Aorta (tissue), 5 donors: ENCODE results near the gene MMP21. TPM values are rescaled to one million over a fixed set of nuclear protein-coding genes. Genes with fewer than 3 reads are reported as not detected.

Experiments
- ATAC-seq: fragments of 200-7000 bp; cut with Tn5 transposase; one replicate; pipeline ENCODE4 v1.9.1; 2022; ENCODE audit warnings: moderate library complexity; ENCODE audit not compliant: low FRiP score
- DNase-seq, 2 donors: peaks; one replicate each; pipeline ENCODE4 v3.0.0-alpha.2; 2020
- H3K27ac ChIP-seq, 2 donors: one replicate each; pipeline ENCODE4 v1.5.1; 2013; ENCODE audit warnings: low read length in 2 of 2, mild to moderate bottlenecking in 2 of 2, moderate library complexity in 2 of 2, control low read depth in 1 of 2, inconsistent platforms in 1 of 2, low read depth in 1 of 2
- H3K27me3 ChIP-seq, 2 donors: one replicate each; pipeline ENCODE4 v1.6.1; 2013; ENCODE audit warnings: control low read depth in 1 of 2, low read length in 1 of 2, mild to moderate bottlenecking in 1 of 2, moderate library complexity in 1 of 2; ENCODE audit not compliant: insufficient read depth in 2 of 2, control insufficient read depth in 1 of 2
- H3K36me3 ChIP-seq, 2 donors: one replicate each; pipeline ENCODE4 v1.6.1; 2013; ENCODE audit warnings: control low read depth in 1 of 2, low read length in 1 of 2, mild to moderate bottlenecking in 1 of 2; ENCODE audit not compliant: insufficient read depth in 2 of 2, control insufficient read depth in 1 of 2
- H3K4me1 ChIP-seq, 2 donors: one replicate each; pipeline ENCODE4 v1.6.1; 2013; ENCODE audit warnings: low read length in 2 of 2, control low read depth in 1 of 2, mild to moderate bottlenecking in 1 of 2, moderate library complexity in 1 of 2; ENCODE audit not compliant: insufficient read depth in 2 of 2, control insufficient read depth in 1 of 2
- H3K4me3 ChIP-seq, 2 donors: one replicate each; pipeline ENCODE4 v1.5.1; 2013; ENCODE audit warnings: low read length in 2 of 2, control low read depth in 1 of 2, mild to moderate bottlenecking in 1 of 2
- H3K9me3 ChIP-seq: one replicate; pipeline ENCODE4 v1.6.1; 2013; ENCODE audit warnings: mild to moderate bottlenecking, low read length; ENCODE audit not compliant: control insufficient read depth
- WGBS, 2 donors: extraction: QIAGEN DNeasy Blood & Tissue Kit; methylation state at CpG; one replicate each; pipeline ENCODE4 v1.1.7; 2013; 5-methylcytosine and 5-hydroxymethylcytosine counted together
- intact Hi-C, 2 donors: fragments of 100-400 bp; cut with DNase I; formaldehyde crosslinking; loops; one replicate each; pipeline versions ENCODE4 v1.14.2 to v1.15.0; 2022
- polyA plus RNA-seq, 2 donors: library from polyadenylated mRNA; stranded (reverse); fragments of 200-250 nt; gene quantifications; one replicate each; pipeline ENCODE4 v1.2.3, GENCODE V29; 2013
- total RNA-seq, 2 donors: library from RNA; stranded (reverse); fragmentation: NEBNext Ultra II Directional; extraction: Animal tissue kit (Norgen Biotek cat#: 25700); gene quantifications; one replicate each; pipeline ENCODE4 v1.2.1, GENCODE V29; 2021
- donor health status: healthy with polysubstance abuse.
- donor health status: Bipolar disorder and iron deficiency.
- donor health status: DM: no; HTN: no; CAD: no.
- donor health status: DM: no; HTN: no; CAD: no.
- donor health status: DM: yes; HTN: yes; CAD: no.

The MMP21 gene
- total and polyA plus RNA-seq, 4 donors: 0.16 to 0.33 TPM; not detected in 2

GRCh38 chr10:125772864-125773180, 2.8 kb downstream of the MMP21 start:
- intact Hi-C loops: no loop called here
- WGBS, 2 donors: 90 to 92% methylated on average over 11 of the region's 11 CpGs
- DNase-seq: no peak
- Histone ChIP-seq H3K4me3 (no peak overlapping the region), H3K4me1 (peaks cover 0 to 2% of the 10 kb centered on the region in 2 donors), H3K36me3 (no peaks in the 10 kb centered on the region), H3K9me3 (no peaks in the 10 kb centered on the region), H3K27me3 (no peaks in the 10 kb centered on the region), H3K27ac (no peak overlapping the region)
- no peak for ATAC-seq

GRCh38 chr10:125772112-125772863, 3.3 kb downstream of the MMP21 start:
- Histone ChIP-seq H3K4me1 (peaks cover 0 to 2% of the 10 kb centered on the region in 2 donors), H3K9me3 (no peaks in the 10 kb centered on the region), H3K27me3 (no peaks in the 10 kb centered on the region), H3K36me3 (no peaks in the 10 kb centered on the region), H3K27ac (no peak overlapping the region), H3K4me3 (no peak overlapping the region)
- DNase-seq: no peak
- intact Hi-C loops: no loop called here
- WGBS, 2 donors: 95% methylated on average over 28 of the region's 28 CpGs
- ATAC-seq: no peak

- DNase-seq (no peak), ATAC-seq (no peak)
- Histone ChIP-seq H3K27ac (no peak overlapping the region), H3K4me1 (peaks cover 0 to 2% of the 10 kb centered on the region in 2 donors), H3K4me3 (no peak overlapping the region), H3K36me3 (no peaks in the 10 kb centered on the region), H3K9me3 (no peaks in the 10 kb centered on the region), H3K27me3 (no peaks in the 10 kb centered on the region)
- WGBS, 2 donors: 87 to 90% methylated on average over 5 of the region's 5 CpGs
- intact Hi-C loops: no loop called here
Measured at GRCh38 chr10:125770844-125771243, 4.8 kb downstream of the MMP21 start.

- Histone ChIP-seq H3K4me1 (peaks cover 0 to 2% of the 10 kb centered on the region in 2 donors), H3K4me3 (no peak overlapping the region), H3K27me3 (no peaks in the 10 kb centered on the region), H3K9me3 (no peaks in the 10 kb centered on the region), H3K36me3 (no peaks in the 10 kb centered on the region), H3K27ac (no peak overlapping the region)
- ATAC-seq: no peak
- intact Hi-C loops: no loop called here
- DNase-seq: no peak
- 81 to 86% methylated on average over 12 of the region's 12 CpGs for WGBS, 2 donors
Measured at GRCh38 chr10:125769175-125769574, 6.4 kb downstream of the MMP21 start.

GRCh38 chr10:125768219-125768855, 7.3 kb downstream of the MMP21 start:
- peaks cover 0 to 2% of the 10 kb centered on the region in 2 donors for H3K4me1 ChIP-seq
- H3K4me3 ChIP-seq: no peak overlapping the region
- H3K27ac ChIP-seq: no peak overlapping the region
- no peaks in the 10 kb centered on the region for H3K9me3 ChIP-seq
- H3K36me3 ChIP-seq: no peaks in the 10 kb centered on the region
- peak; percentile 65 for ATAC-seq
- intact Hi-C loops: no loop called here
- H3K27me3 ChIP-seq: no peaks in the 10 kb centered on the region
- 19 to 20% methylated on average over 4 of the region's 4 CpGs for WGBS, 2 donors
- DNase-seq: no peak

GRCh38 chr10:125766511-125766910, 9.1 kb downstream of the MMP21 start:
- ATAC-seq: no peak
- H3K36me3 ChIP-seq: peaks cover 0 to 3% of the 10 kb centered on the region in 2 donors

GRCh38 chr10:125765835-125766234, 9.8 kb downstream of the MMP21 start:
- Histone ChIP-seq H3K27me3 (no peaks in the 10 kb centered on the region), H3K27ac (no peak overlapping the region), H3K36me3 (peaks cover 0 to 3% of the 10 kb centered on the region in 2 donors), H3K4me3 (no peak overlapping the region), H3K4me1 (peaks cover 0 to 2% of the 10 kb centered on the region in 2 donors), H3K9me3 (no peaks in the 10 kb centered on the region)
- ATAC-seq: no peak
- intact Hi-C loops: no loop called here
- WGBS, 2 donors: 96 to 97% methylated on average over 2 of the region's 2 CpGs
- no peak for DNase-seq

More at GRCh38 chr10:125766511-125766910, 9.1 kb downstream of the MMP21 start:
- intact Hi-C loops: no loop called here
- 81 to 82% methylated on average over 4 of the region's 4 CpGs for WGBS, 2 donors
- Histone ChIP-seq H3K9me3 (no peaks in the 10 kb centered on the region), H3K27me3 (no peaks in the 10 kb centered on the region), H3K27ac (no peak overlapping the region), H3K4me1 (peaks cover 0 to 2% of the 10 kb centered on the region in 2 donors), H3K4me3 (no peak overlapping the region)
- no peak for DNase-seq

GRCh38 chr10:125762692-125763648, 12.7 kb downstream of the MMP21 start:
- peaks cover 0 to 10% of the 10 kb centered on the region in 2 donors for H3K36me3 ChIP-seq
- no peak for DNase-seq
- intact Hi-C loops: no loop called here
- no peaks in the 10 kb centered on the region for H3K4me1 ChIP-seq
- H3K27me3 ChIP-seq: no peaks in the 10 kb centered on the region
- H3K9me3 ChIP-seq: no peaks in the 10 kb centered on the region
- no peak overlapping the region for H3K27ac ChIP-seq
- no peak for ATAC-seq
- WGBS, 2 donors: 86 to 87% methylated on average over 24 of the region's 24 CpGs
- H3K4me3 ChIP-seq: no peak overlapping the region
